ENCODE results near the gene PTPRT.

DNA sequence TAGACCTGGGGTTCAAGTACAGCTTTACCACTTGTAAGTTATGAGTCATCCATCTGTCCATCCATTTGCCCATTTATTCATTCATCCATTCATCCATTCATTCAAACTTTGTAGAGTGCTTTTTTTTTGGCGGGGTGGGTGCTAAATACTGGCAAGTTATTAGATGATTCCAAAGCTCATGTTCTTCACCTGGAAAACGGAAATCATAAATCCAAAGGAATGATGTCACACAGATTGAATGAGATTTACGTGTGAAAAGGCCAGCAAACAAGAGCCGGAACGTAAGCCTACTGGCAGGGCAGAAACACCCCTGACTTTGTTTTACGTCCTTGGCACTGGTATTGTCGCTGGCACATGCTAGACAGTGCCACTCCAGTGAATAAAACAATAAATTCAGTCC, 1090.6 kb downstream of the PTPRT start:
- no peak for TF ChIP-seq SUZ12 (IDR thresholded peaks at IDR 0.05; ENCODE audit: low read depth, low read length)
- no peak for TF ChIP-seq MTF1 (CRISPR knock-in tag; IDR thresholded peaks at IDR 0.05)
- TF ChIP-seq, protein P1, sequence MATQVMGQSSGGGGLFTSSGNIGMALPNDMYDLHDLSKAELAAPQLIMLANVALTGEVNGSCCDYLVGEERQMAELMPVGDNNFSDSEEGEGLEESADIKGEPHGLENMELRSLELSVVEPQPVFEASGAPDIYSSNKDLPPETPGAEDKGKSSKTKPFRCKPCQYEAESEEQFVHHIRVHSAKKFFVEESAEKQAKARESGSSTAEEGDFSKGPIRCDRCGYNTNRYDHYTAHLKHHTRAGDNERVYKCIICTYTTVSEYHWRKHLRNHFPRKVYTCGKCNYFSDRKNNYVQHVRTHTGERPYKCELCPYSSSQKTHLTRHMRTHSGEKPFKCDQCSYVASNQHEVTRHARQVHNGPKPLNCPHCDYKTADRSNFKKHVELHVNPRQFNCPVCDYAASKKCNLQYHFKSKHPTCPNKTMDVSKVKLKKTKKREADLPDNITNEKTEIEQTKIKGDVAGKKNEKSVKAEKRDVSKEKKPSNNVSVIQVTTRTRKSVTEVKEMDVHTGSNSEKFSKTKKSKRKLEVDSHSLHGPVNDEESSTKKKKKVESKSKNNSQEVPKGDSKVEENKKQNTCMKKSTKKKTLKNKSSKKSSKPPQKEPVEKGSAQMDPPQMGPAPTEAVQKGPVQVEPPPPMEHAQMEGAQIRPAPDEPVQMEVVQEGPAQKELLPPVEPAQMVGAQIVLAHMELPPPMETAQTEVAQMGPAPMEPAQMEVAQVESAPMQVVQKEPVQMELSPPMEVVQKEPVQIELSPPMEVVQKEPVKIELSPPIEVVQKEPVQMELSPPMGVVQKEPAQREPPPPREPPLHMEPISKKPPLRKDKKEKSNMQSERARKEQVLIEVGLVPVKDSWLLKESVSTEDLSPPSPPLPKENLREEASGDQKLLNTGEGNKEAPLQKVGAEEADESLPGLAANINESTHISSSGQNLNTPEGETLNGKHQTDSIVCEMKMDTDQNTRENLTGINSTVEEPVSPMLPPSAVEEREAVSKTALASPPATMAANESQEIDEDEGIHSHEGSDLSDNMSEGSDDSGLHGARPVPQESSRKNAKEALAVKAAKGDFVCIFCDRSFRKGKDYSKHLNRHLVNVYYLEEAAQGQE (IDR thresholded peaks at IDR 0.05; ENCODE audit: borderline replicate concordance in 1 of 2, low read depth in 1 of 2, low read length in 2 of 2) = no peak
- TF ChIP-seq, protein P2, sequence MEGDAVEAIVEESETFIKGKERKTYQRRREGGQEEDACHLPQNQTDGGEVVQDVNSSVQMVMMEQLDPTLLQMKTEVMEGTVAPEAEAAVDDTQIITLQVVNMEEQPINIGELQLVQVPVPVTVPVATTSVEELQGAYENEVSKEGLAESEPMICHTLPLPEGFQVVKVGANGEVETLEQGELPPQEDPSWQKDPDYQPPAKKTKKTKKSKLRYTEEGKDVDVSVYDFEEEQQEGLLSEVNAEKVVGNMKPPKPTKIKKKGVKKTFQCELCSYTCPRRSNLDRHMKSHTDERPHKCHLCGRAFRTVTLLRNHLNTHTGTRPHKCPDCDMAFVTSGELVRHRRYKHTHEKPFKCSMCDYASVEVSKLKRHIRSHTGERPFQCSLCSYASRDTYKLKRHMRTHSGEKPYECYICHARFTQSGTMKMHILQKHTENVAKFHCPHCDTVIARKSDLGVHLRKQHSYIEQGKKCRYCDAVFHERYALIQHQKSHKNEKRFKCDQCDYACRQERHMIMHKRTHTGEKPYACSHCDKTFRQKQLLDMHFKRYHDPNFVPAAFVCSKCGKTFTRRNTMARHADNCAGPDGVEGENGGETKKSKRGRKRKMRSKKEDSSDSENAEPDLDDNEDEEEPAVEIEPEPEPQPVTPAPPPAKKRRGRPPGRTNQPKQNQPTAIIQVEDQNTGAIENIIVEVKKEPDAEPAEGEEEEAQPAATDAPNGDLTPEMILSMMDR (CRISPR knock-in tag; IDR thresholded peaks at IDR 0.05) = no peak
- TF ChIP-seq ZNF121 (CRISPR knock-in tag; IDR thresholded peaks at IDR 0.05) = no peak
- TF ChIP-seq ZNF138 (CRISPR knock-in tag; IDR thresholded peaks at IDR 0.05; ENCODE audit: low read depth) = no peak
- no peak for TF ChIP-seq SRSF4 (IDR thresholded peaks at IDR 0.05; ENCODE audit: low read depth, low read length, poor library complexity, severe bottlenecking)
- TF ChIP-seq ZSCAN9 (CRISPR knock-in tag; IDR thresholded peaks at IDR 0.05; ENCODE audit: borderline replicate concordance) = no peak
- no peak for TF ChIP-seq HCFC1 (IDR thresholded peaks at IDR 0.05; ENCODE audit: low read depth, low read length)
- TF ChIP-seq MYC (CRISPR knock-in tag; IDR thresholded peaks at IDR 0.05; ENCODE audit: borderline replicate concordance) = no peak
- TF ChIP-seq MED1 (CRISPR knock-in tag; IDR thresholded peaks at IDR 0.05) = no peak
- no peak for TF ChIP-seq AKAP8 (CRISPR knock-in tag; IDR thresholded peaks at IDR 0.05)
- no peak for TF ChIP-seq CEBPB (IDR thresholded peaks at IDR 0.05; ENCODE audit: borderline replicate concordance, low read depth, low read length)
